GM12878 (cell line): ENCODE results near the gene CD200R1. TPM values are rescaled to one million over a fixed set of nuclear protein-coding genes. Genes with fewer than 3 reads are reported as not detected.

ENCODE experiments used
- BCL11A ChIP-seq: IDR thresholded peaks from 2 replicates; pipeline ENCODE4 v1.6.1; 2011; ENCODE audit warnings: low read depth, low read length
- CHD1 ChIP-seq: IDR thresholded peaks from 2 replicates; pipeline ENCODE4 v1.6.1; 2012; ENCODE audit warnings: low read depth, low read length, improper control_type of control experiment
- CHD2 ChIP-seq: IDR thresholded peaks from 2 replicates; pipeline ENCODE4 v1.6.1; 2011; ENCODE audit warnings: low read depth, low read length, improper control_type of control experiment, borderline replicate concordance
- E4F1 ChIP-seq: fragments of 450-650 bp; IDR thresholded peaks from 2 replicates; pipeline ENCODE4 v1.6.1; 2018; ENCODE audit warnings: borderline replicate concordance, mild to moderate bottlenecking; ENCODE audit not compliant: partially characterized antibody
- EED ChIP-seq: sonication (generic); IDR thresholded peaks from 2 replicates; pipeline ENCODE4 v1.6.1; 2016; ENCODE audit warnings: antibody characterized with exemption, low read depth
- EGR1 ChIP-seq, 2 experiments: IDR thresholded peaks; 1 replicate in 1 of 2; 2 replicates in 1 of 2; pipeline ENCODE4 v1.6.1; 2011 to 2012; ENCODE audit warnings: low read depth in 2 of 2, low read length in 2 of 2, borderline replicate concordance in 1 of 2, mild to moderate bottlenecking in 1 of 2, moderate library complexity in 1 of 2
- HDAC6 ChIP-seq: fragments of 200-600 bp; sonication (generic); IDR thresholded peaks from one replicate; pipeline ENCODE4 v1.8.0; 2017; ENCODE audit warnings: antibody characterized with exemption; ENCODE audit not compliant: unreplicated experiment
- HSF1 ChIP-seq: fragments of 150-350 bp; IDR thresholded peaks from 2 replicates; pipeline ENCODE4 v1.6.1; 2014; ENCODE audit warnings: mild to moderate bottlenecking, low read depth, low read length
- KAT2A ChIP-seq: conservative IDR thresholded peaks from 2 replicates; pipeline ENCODE4 v1.6.1; 2011; ENCODE audit warnings: low read depth, low read length; ENCODE audit not compliant: control insufficient read depth
- NFYA ChIP-seq: IDR thresholded peaks from 2 replicates; pipeline ENCODE4 v1.6.1; 2011; ENCODE audit warnings: low read depth, mild to moderate bottlenecking, low read length, improper control_type of control experiment, borderline replicate concordance
- PAX5 ChIP-seq: IDR thresholded peaks from 2 replicates; pipeline ENCODE4 v1.6.1; 2011; ENCODE audit warnings: low read depth, low read length, borderline replicate concordance
- RELB ChIP-seq: fragments of 450-650 bp; IDR thresholded peaks from 2 replicates; pipeline ENCODE4 v1.6.1; 2017; ENCODE audit warnings: low read depth, mild to moderate bottlenecking, moderate library complexity
- SIN3A ChIP-seq: IDR thresholded peaks from 2 replicates; pipeline ENCODE4 v1.6.1; 2012; ENCODE audit warnings: low read depth, low read length, improper control_type of control experiment
- SREBF2 ChIP-seq: IDR thresholded peaks from 2 replicates; pipeline ENCODE4 v1.6.1; 2012; ENCODE audit warnings: mild to moderate bottlenecking, low read length
- STAT1 ChIP-seq: fragments of 450-650 bp; conservative IDR thresholded peaks from 2 replicates; pipeline ENCODE4 v1.6.1; 2014; ENCODE audit warnings: antibody characterized with exemption, mild to moderate bottlenecking
- TBL1XR1 ChIP-seq: IDR thresholded peaks from 2 replicates; pipeline ENCODE4 v1.6.1; 2012; ENCODE audit warnings: low read depth, low read length, improper control_type of control experiment
- polyA plus RNA-seq, 11 experiments: library from polyadenylated mRNA; depleted of rRNA in 4 of 11; unstranded in 6 of 11; stranded (reverse) in 5 of 11; fragments of >200 nt; fragmentation: Nextera tagmentation in 4 of 11; fragmentation: Illumina TruSeq in 1 of 11; extraction: Ambion mirVana in 4 of 11; extraction: Trizol in 1 of 11; gene quantifications; 1 replicate in 1 of 11; 2 replicates in 10 of 11; pipeline versions ENCODE4 v1.2.1 to v1.2.3, GENCODE V29; 2011 to 2016; ENCODE audit warnings: inconsistent platforms in 2 of 11, missing spikeins in 2 of 11, low read depth in 1 of 11
- total RNA-seq, 4 experiments: library from RNA; depleted of rRNA in 3 of 4; stranded (reverse); fragments of >200 nt in 3 of 4; fragmentation: Illumina TruSeq in 1 of 4; extraction: Trizol in 1 of 4; gene quantifications; 2 replicates each; pipeline versions ENCODE4 v1.2.1 to v1.2.3, GENCODE V29; 2013 to 2021
- TF ChIP-seq, protein P1 (sequence below): IDR thresholded peaks from 2 replicates; pipeline ENCODE4 v1.6.1; 2012; ENCODE audit warnings: low read length, inconsistent platforms
- TF ChIP-seq, protein P2 (sequence below): IDR thresholded peaks from 2 replicates; pipeline ENCODE4 v1.6.1; 2011; ENCODE audit warnings: borderline replicate concordance, low read depth, mild to moderate bottlenecking, moderate library complexity, low read length; ENCODE audit not compliant: insufficient read depth, poor library complexity, severe bottlenecking
- TF ChIP-seq, protein P3 (sequence below): IDR thresholded peaks from 2 replicates; pipeline ENCODE4 v1.6.1; 2011; ENCODE audit warnings: low read depth, mild to moderate bottlenecking, low read length, moderate library complexity, borderline replicate concordance; ENCODE audit errors: extremely low read depth

The CD200R1 gene
- total and polyA plus RNA-seq, 10 of the 15 experiments (the other 5 are each of a cell fraction or from before 2014, with no cell fraction given) = 0.15 to 1.1 (median 0.88) TPM

DNA sequence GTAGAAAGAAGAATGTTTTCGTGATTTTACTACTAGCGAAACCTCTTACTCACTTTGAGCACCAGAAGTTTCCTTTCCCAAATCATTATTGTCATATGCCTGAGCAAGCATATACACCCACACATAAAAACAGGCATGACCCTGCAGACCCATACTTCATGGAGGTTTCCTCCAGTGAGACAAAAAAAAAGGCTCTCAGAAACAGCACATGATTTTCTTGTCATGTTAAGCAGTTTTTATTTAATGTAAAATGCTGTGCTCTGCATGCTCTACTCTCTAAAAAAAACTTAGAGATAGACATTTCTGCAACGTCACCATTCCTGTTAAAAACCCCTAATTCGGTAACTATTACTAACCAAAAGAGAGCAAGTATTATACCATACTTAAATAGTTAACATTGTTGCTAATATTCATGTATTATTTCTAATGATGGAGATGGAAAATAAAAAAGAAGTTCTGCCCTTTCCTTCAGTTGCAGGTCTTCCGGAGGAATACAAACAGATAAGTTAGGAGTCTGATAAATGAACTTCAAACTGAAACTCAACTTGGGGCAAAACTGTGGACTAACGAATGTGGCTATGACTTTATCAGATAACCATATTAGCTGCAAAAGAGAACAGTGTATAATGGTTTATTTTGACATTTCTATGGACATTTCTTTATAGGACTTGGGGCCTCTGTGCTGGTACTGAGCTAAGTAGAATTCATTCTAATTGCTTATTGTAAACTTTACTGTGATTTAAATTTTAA lies 15.9 kb downstream of the CD200R1 start (continued):
- TF ChIP-seq NFYA (no peak), SREBF2 (no peak), CHD1 (no peak), EED (no peak), HSF1 (no peak), E4F1 (no peak), RELB (peak; percentile 36; the same call in 1 of the 2 replicates), TBL1XR1 (no peak), STAT1 (no peak), EGR1 (IDR thresholded peaks at IDR 0.05; ENCODE audit: borderline replicate concordance in 1 of 2, low read depth in 2 of 2, low read length in 2 of 2) (0 out of 3 replicates have a peak, but pooled peaks of 1 of the 2 experiments have one; percentile 51), PAX5 (no peak), HDAC6 (no peak), KAT2A (no peak), CHD2 (no peak), SIN3A (no peak), BCL11A (0 out of 2 replicates have a peak, but pooled peaks have one; percentile 29)
- TF ChIP-seq, protein P1, sequence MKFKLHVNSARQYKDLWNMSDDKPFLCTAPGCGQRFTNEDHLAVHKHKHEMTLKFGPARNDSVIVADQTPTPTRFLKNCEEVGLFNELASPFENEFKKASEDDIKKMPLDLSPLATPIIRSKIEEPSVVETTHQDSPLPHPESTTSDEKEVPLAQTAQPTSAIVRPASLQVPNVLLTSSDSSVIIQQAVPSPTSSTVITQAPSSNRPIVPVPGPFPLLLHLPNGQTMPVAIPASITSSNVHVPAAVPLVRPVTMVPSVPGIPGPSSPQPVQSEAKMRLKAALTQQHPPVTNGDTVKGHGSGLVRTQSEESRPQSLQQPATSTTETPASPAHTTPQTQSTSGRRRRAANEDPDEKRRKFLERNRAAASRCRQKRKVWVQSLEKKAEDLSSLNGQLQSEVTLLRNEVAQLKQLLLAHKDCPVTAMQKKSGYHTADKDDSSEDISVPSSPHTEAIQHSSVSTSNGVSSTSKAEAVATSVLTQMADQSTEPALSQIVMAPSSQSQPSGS = peak; percentile 48; the same call in 1 of the 2 replicates
- TF ChIP-seq, protein P2, sequence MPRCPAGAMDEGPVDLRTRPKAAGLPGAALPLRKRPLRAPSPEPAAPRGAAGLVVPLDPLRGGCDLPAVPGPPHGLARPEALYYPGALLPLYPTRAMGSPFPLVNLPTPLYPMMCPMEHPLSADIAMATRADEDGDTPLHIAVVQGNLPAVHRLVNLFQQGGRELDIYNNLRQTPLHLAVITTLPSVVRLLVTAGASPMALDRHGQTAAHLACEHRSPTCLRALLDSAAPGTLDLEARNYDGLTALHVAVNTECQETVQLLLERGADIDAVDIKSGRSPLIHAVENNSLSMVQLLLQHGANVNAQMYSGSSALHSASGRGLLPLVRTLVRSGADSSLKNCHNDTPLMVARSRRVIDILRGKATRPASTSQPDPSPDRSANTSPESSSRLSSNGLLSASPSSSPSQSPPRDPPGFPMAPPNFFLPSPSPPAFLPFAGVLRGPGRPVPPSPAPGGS = no peak
- TF ChIP-seq, protein P3, sequence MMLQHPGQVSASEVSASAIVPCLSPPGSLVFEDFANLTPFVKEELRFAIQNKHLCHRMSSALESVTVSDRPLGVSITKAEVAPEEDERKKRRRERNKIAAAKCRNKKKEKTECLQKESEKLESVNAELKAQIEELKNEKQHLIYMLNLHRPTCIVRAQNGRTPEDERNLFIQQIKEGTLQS = no peak
